HG03442 (cell line): Measurements from ENCODE around the gene ZNF628.
"Not testable (repeated sequence)": the region's sequence is repeated elsewhere in the genome, so short reads cannot be mapped to it uniquely, and the experiment has no call there.

Experiments used
- ATAC-seq: cut with Tn5 transposase; IDR thresholded peaks from one replicate; pipeline ENCODE4 v1.9.1; 2021; ENCODE audit warnings: mild to moderate bottlenecking, moderate library complexity; ENCODE audit not compliant: unreplicated experiment

Gene ZNF628

DNA sequence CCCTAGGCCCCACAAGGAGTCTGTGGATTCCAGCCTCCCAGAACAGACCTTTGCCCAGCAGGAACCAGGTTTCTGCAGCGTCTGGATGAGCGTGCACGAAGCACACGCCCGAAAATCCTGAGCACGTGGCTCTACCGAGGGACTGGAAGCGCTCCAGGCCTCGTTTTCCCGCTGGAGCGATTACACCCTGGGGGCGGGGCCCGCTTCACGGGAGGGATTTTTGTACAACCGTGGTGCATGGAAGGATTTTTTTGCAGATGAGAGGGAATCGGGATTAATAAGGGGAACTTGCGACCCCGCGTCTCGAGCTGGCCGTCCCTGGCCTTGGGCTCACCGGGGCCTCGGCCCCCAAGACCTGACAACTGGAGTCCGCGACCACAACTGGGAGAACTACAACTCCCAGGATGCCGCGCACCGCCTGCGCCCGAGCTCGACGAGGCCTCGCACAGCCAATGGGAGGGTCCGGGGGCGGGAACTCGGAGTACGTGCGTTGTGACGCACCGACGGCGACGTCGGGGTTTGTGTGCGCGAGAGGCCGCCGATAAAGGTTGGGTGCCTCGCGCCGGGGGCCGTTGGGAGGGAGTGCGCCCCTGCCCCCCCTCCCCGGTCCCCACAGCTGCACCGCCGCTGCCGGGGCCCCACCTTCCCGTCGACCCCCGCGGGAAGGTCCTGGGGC is at the start of gene ZNF628:
ZNF628 (plus strand) TSS at position 518 of the 676 bp plus-strand sequence. CDS start 3,294 bp downstream, outside the sequence.
- ATAC-seq: peak; percentile 82

- ATAC-seq: no peak
These were observed 45.2 kb upstream of the ZNF628 start for GRCh38 chr19:55431183-55431582.

GRCh38 chr19:55432241-55432959 is 44.0 kb upstream of the ZNF628 start:
- ATAC-seq: no peak

DNA sequence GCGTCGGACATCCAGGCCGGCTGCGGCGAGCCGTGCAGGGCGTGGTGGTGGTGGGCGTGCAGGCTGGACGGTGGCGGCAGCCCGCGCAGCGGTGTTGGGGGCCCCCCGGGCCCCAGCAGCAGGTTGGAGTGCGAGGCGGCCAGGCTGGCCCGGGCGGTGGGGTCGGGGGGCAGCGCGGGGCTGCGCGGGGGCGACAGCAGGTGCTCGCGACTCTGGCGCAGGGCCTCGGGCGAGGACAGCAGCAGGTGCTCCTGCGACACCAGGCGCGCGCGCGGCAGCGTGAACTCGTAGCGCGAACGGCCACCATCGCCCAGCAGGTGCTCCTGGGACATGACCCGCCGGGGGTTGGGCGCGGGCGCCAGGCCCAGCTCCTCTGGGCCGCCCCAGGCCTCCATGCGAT is 43.1 kb upstream of the ZNF628 start:
- no peak for ATAC-seq

DNA sequence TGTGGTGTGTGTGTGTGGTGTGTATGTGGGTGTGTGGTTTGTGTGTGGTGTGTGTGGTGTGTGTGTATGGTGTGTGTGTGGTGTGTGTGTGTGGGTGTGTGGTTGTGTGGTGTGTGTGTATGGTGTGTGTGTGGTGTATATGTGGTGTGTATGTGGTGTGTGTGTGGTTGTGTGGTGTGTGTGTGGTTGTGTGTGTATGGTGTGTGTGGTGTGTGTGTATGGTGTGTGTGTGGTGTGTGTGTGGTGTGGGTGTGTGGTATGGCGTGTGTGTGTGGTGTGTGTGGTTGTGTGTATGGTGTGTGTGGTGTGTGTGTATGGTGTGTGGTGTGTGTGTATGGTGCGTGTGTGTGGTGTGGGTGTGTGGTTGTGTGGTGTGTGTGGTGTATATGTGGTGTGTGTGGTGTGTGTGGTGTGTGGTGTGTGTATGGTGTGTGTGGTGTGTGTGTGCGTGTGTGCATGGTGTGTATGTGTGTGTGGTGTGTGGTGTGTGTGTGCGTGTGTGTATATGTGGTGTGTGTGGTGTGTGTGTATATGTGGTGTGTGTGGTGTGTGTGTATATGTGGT is 42.0 kb upstream of the ZNF628 start:
- no peak for ATAC-seq

DNA sequence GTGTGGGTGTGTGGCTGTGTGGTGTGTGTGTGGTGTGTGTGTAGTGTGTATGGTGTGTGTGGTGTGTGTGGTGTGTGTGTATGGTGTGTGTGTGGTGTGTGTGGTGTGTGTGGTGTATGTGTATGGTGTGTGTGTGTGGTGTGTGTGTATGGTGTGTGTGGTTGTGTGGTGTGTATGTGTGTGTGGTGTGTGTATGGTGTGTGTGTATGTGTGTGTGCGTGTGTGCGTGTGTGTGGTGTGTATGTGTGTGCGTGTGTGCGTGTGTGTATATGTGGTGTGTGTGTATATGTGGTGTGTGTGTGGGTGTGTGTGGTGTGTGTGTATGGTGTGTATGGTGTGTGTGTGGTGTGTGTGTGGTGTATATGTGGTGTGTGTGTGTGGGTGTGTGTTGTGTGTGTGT is 41.4 kb upstream of the ZNF628 start:
- no peak for ATAC-seq

- ATAC-seq: no peak
These were observed 39.6 kb upstream of the ZNF628 start for GRCh38 chr19:55436847-55437246.

DNA sequence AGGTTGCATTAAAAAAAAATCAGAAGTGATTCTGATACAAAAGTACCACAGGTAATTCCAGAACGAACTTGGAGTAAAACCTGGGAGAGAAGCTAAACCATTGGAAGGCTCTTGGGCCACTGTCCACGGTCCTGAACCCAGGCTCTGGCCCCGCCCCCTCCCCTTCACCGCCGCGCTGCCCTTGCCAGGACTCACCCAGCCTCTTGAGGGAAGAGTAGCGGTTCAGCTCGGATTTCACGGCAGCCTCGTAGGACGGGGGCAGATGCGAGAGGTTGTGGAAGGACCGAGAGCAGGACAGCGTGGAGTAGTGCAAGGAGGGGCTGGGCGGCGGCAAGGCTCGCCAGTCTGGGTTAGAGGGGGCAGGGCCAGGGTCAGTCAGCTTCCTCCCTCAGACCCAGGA is 39.0 kb upstream of the ZNF628 start:
- no peak for ATAC-seq

- no peak for ATAC-seq
These were observed 37.4 kb upstream of the ZNF628 start for GRCh38 chr19:55439052-55439451.

- no peak for ATAC-seq
These were observed 35.9 kb upstream of the ZNF628 start for GRCh38 chr19:55440411-55441105.

- no peak for ATAC-seq
These were observed 35.1 kb upstream of the ZNF628 start for GRCh38 chr19:55441319-55441691.

- ATAC-seq: no peak
These were observed 34.6 kb upstream of the ZNF628 start for GRCh38 chr19:55441692-55442321.

DNA sequence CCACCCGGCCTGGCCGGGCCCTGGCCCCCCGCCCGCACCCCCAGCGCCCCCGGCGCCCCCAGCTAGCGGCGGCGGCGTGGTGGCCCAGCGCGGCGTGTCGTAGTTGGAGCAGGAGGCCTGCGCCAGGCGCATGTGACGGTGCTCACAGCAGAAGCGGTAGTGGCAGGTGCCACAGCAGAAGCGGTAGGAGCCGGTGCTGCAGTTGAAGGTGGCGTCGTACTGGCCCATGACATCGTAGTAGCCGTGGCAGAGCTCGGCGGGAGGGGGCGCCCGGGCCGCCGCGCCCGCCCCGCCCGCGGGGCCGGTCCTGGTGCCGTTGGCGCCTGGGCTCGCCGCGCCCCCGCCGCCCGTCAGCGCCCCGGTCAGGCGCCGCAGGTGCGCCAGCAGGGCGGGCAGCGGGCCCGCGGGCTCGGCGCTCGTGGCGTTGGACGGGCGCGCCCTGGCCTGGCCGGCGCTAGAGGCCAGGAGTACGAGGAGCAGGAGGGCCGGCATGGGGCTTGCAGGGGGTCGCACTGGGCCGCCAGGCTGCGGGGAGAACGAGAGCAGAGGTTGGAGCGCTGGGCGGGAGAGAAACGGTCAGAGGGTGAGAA is 34.0 kb upstream of the ZNF628 start:
- no peak for ATAC-seq

DNA sequence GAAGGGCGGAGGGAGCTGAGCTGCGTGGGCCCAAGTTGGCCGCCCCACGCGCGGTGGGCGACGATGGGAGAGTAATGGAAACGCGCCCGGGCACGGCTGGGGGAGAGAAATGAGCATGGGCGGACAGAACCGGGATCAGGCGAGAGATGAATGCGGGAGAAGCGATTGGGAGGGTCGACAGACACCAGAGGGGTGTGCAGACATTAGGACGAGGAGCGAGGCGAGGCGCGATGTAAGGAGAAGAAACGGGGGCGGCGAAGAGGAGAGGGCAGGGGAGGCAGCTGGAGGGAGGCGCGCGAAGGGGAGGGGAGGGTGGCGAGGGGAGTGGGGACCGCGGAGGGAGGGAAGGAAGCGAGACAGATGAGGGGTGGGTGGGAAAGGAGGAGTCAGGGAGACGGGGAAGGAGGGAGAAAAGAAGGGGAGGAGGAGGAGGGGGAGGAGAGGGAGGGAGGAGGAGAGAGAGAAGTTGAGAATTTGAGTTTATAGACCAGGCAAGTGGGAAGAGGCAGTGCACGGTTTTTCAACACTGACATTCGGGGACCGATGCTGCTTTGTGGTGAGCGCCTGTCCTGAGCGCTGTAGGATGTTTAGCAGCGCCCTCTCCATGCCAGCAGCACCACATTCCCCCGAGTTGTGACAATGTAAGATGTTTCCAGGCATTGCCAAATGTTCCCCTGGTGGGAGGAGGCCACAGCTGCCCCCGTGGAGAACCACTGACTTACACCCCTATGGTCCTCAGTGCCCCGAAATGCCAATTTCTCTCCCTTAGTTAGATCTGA is 33.2 kb upstream of the ZNF628 start, which contains the start of gene SHISA7:
SHISA7 (minus strand) TSS at position 256 of the 779 bp plus-strand sequence. CDS start 437 bp downstream, outside the sequence.
- ATAC-seq: no peak

GRCh38 chr19:55443824-55444480 is 32.5 kb upstream of the ZNF628 start:
- ATAC-seq: no peak

DNA sequence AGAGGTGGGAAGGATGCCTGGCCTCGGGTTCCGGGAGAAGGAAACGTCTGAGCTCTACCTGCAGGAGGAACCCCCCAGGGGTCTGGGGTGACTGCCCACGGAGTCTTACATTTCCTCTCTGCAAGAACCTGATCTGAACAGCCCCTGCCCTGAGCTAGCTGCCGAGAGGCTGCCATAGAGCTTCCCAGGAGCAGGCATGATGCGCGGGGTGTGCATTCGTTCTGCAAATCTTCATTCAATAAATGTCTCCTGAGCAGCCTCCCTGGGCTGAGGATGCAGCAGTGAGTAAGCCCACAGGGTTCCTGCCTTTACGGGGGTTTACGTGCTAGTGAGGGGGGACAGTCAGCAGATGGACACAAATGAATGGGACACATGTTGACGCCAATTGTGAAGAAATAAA is 31.8 kb upstream of the ZNF628 start:
- ATAC-seq: no peak

DNA sequence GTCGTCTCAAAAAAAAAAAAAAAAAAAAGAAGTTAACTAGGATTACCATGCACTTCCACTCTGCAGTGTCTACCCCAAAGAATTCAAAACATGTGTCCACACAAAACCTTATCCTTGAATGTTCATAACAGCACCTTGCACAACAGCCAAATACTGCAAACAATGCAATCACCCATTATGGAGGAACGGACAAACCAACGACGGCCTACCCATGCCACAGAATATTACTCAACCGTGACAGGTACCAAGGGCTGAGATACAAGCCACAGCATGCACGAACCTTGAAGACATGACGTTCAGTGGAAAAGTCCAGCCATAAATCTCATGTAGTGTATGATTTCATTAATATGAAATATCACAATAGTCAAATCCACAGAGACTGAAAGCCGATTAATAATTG is 30.4 kb upstream of the ZNF628 start:
- ATAC-seq: no peak

DNA sequence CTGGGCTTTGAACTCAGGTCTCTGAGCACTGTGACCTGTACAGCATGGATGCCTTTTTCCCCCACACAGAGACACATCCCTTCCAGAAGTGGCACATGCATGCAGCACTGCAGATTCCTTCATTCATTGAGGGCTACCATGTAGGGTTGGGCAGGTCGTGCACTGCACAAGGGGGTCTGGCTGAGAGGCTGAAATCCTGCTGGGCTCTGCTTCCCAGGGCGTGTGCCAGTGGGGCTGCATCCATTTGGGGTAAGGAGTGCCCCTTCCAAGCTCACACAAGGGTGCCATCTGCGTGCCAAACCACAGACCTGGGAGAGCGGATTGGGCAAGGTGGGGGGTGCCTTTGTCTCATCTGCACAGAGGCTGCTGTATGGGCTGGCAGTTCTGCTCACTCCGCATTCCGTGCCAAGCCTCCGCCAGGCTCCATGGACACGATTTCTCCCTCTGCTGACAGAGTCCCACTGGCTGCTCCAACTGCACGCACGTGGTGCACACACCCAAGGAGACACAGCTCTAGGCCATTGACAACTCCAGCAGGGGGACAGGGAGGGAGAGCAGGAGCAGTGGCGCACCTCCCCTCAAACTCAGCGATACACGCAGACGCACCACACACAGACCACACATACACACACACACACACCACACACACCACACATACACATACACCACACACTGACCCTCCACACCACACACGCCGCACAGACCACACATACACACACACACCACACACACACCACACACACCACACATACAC is 28.8 kb upstream of the ZNF628 start:
- no peak for ATAC-seq

- ATAC-seq: not testable (repeated sequence)
These were observed 28.3 kb upstream of the ZNF628 start for GRCh38 chr19:55448175-55448490.
